ENCODE data around the gene RBMS1. TPM values are rescaled to one million over a fixed set of nuclear protein-coding genes. Genes with fewer than 3 reads are reported as not detected.
A peak's percentile ranks its signal among the peaks of the same experiment; 100 is the strongest.
"Not testable (repeated sequence)": the region's sequence is repeated elsewhere in the genome, so short reads cannot be mapped to it uniquely, and the experiment has no call there.

RBMS1 gene
- total RNA-seq, 1 donor from 2014 or later = 60.8 TPM

- ATAC-seq = no peak
- intact Hi-C loops (cut with micrococcal nuclease) = no loop called here
- no peak for DNase-seq
Observed at GRCh38 chr2:160506371-160507045, 12.9 kb upstream of the RBMS1 start.

GRCh38 chr2:160505256-160505655 is 11.6 kb upstream of the RBMS1 start:
- intact Hi-C loops (cut with micrococcal nuclease) = no loop called here
- peak; percentile 90 for ATAC-seq
- DNase-seq = peak; percentile 27

- DNase-seq = no peak
- no peak for ATAC-seq
- intact Hi-C loops (cut with micrococcal nuclease) = no loop called here
Observed at GRCh38 chr2:160502478-160502877, 8.9 kb upstream of the RBMS1 start.

GRCh38 chr2:160501370-160501769 is 7.8 kb upstream of the RBMS1 start:
- intact Hi-C loops (cut with micrococcal nuclease) = no loop called here
- ATAC-seq = no peak

GRCh38 chr2:160499865-160500264 is 6.3 kb upstream of the RBMS1 start:
- ATAC-seq (no peak), DNase-seq (no peak)
- intact Hi-C loops (cut with micrococcal nuclease) = no loop called here

More at GRCh38 chr2:160501370-160501769, 7.8 kb upstream of the RBMS1 start:
- DNase-seq = no peak

GRCh38 chr2:160498137-160498536 is 4.5 kb upstream of the RBMS1 start:
- DNase-seq (no peak), ATAC-seq (no peak)
- intact Hi-C loops (cut with micrococcal nuclease) = no loop called here

GRCh38 chr2:160494201-160494644 is 616 bp upstream of the RBMS1 start:
- no peak for DNase-seq
- ATAC-seq = peak; percentile 5
- intact Hi-C loops (cut with micrococcal nuclease) = no loop called here

- DNase-seq (peak; percentile 88), ATAC-seq (peak; percentile 90)
- intact Hi-C loops (cut with micrococcal nuclease) = no loop called here
Observed at GRCh38 chr2:160492401-160493226, 993 bp downstream of the RBMS1 start.

GRCh38 chr2:160491911-160492371 is 1.7 kb downstream of the RBMS1 start:
- intact Hi-C loops (cut with micrococcal nuclease) = no loop called here
- DNase-seq (no peak), ATAC-seq (no peak)

GRCh38 chr2:160490733-160491685 is 2.6 kb downstream of the RBMS1 start:
- no peak for DNase-seq
- intact Hi-C loops (cut with micrococcal nuclease) = no loop called here
- ATAC-seq = no peak

GRCh38 chr2:160489111-160489510 is 4.5 kb downstream of the RBMS1 start:
- no peak for ATAC-seq
- no peak for DNase-seq
- intact Hi-C loops (cut with micrococcal nuclease) = no loop called here

- DNase-seq; intact Hi-C loops (cut with micrococcal nuclease); ATAC-seq: not testable (repeated sequence)
Observed at GRCh38 chr2:160488289-160488688, 5.3 kb downstream of the RBMS1 start.

- intact Hi-C loops (cut with micrococcal nuclease) = no loop called here
- ATAC-seq (peak; percentile 29), DNase-seq (peak; percentile 25)
Observed at GRCh38 chr2:160486341-160486740, 7.3 kb downstream of the RBMS1 start.

- intact Hi-C loops (cut with micrococcal nuclease) = no loop called here
- no peak for DNase-seq
- ATAC-seq = no peak
Observed at GRCh38 chr2:160484859-160485520, 8.6 kb downstream of the RBMS1 start.

GRCh38 chr2:160482673-160483072 is 10.9 kb downstream of the RBMS1 start:
- ATAC-seq = peak; percentile 30
- intact Hi-C loops (cut with micrococcal nuclease) = no loop called here
- DNase-seq = no peak

- peak; percentile 46 for ATAC-seq
- DNase-seq = no peak
- intact Hi-C loops (cut with micrococcal nuclease) = no loop called here
Observed at GRCh38 chr2:160479269-160479668, 14.3 kb downstream of the RBMS1 start.

GRCh38 chr2:160478660-160479059 is 14.9 kb downstream of the RBMS1 start:
- ATAC-seq (peak; percentile 32), DNase-seq (no peak)
- intact Hi-C loops (cut with micrococcal nuclease) = no loop called here

- intact Hi-C loops (cut with micrococcal nuclease) = no loop called here
- DNase-seq = no peak
- no peak for ATAC-seq
Observed at GRCh38 chr2:160477032-160477431, 16.6 kb downstream of the RBMS1 start.

All from left ventricle myocardium superior (tissue), 1 donor.